ENCODE data around the gene PRUNE2.

PRUNE2 gene

GRCh38 chr9:76650692-76651091, 255.2 kb downstream of the PRUNE2 start:
- H3K4ac ChIP-seq (ENCODE audit: low read depth in 1 of 2, low read length in 2 of 2): no peak overlapping the region
- peak overlapping the region; percentile 71 for H3K27ac ChIP-seq (ENCODE audit: low read length, poor library complexity, severe bottlenecking)
- no peak overlapping the region for H2BK5ac ChIP-seq (ENCODE audit: low read depth, low read length, poor library complexity, severe bottlenecking)
- peak overlapping the region in 1 of 2 experiments; percentile 30 for H3K18ac ChIP-seq (ENCODE audit: low read depth in 1 of 2, low read length in 2 of 2)
- no peak overlapping the region for H2AK5ac ChIP-seq (ENCODE audit: low read length, severe bottlenecking)
- no peak overlapping the region for H2BK12ac ChIP-seq (ENCODE audit: low read length in 2 of 2)
- no peak overlapping the region for H3K14ac ChIP-seq (ENCODE audit: low read length in 2 of 2)
- H3K27me3 ChIP-seq (ENCODE audit: control insufficient read depth in 1 of 2, insufficient read depth in 1 of 2, low read length in 2 of 2): no peaks in the 10 kb centered on the region
- no peak for DNase-seq
- peak overlapping the region; percentile 10 for H3K4me2 ChIP-seq (ENCODE audit: low read length, poor library complexity, severe bottlenecking)
- H2BK120ac ChIP-seq (ENCODE audit: low read depth, low read length): peak overlapping the region; percentile 45
- peak overlapping the region in 1 of 2 experiments; percentile 73 for H3K4me3 ChIP-seq (ENCODE audit: insufficient read depth in 1 of 2, low read depth in 1 of 2, low read length in 2 of 2)
- WGBS: 4% methylated on average over 2 of the region's 2 CpGs
- no peak overlapping the region for H2AFZ ChIP-seq (ENCODE audit: low read depth, low read length)
- H4K91ac ChIP-seq (ENCODE audit: low read length): no peak overlapping the region
- H4K8ac ChIP-seq (ENCODE audit: low read length): peak overlapping the region; percentile 69
- H3K36me3 ChIP-seq (ENCODE audit: control insufficient read depth in 1 of 2, insufficient read depth in 2 of 2, low read depth in 1 of 2, low read length in 2 of 2): peaks cover 0 to 19% of the 10 kb centered on the region in 2 experiments
- no peak overlapping the region for H3K23ac ChIP-seq (ENCODE audit: low read length in 2 of 2)
- H3K79me1 ChIP-seq (replicated peaks; ENCODE audit: low read length, poor library complexity, severe bottlenecking): no peaks in the 10 kb centered on the region
- no peaks in the 10 kb centered on the region for H3K9me3 ChIP-seq (ENCODE audit: control insufficient read depth, low read length)
- H2BK15ac ChIP-seq (ENCODE audit: low read depth, poor library complexity, severe bottlenecking): no peak overlapping the region
- peak overlapping the region; percentile 89 for H3K9ac ChIP-seq (ENCODE audit: low read length)
- peaks cover 3% of the 10 kb centered on the region for H3K4me1 ChIP-seq (ENCODE audit: control insufficient read depth, insufficient read depth, low read depth, low read length)

- DNase-seq: no peak
- H3K4me2 ChIP-seq (ENCODE audit: low read length, poor library complexity, severe bottlenecking): no peak overlapping the region
- no peak overlapping the region for H3K27ac ChIP-seq (ENCODE audit: low read length, poor library complexity, severe bottlenecking)
- H3K18ac ChIP-seq (ENCODE audit: low read depth in 1 of 2, low read length in 2 of 2): no peak overlapping the region
- no peak overlapping the region for H4K8ac ChIP-seq (ENCODE audit: low read length)
- H4K91ac ChIP-seq (ENCODE audit: low read length): no peak overlapping the region
- WGBS: 95% methylated on average over 2 of the region's 2 CpGs
- no peak overlapping the region for H2AFZ ChIP-seq (ENCODE audit: low read depth, low read length)
- H3K27me3 ChIP-seq (ENCODE audit: control insufficient read depth in 1 of 2, insufficient read depth in 1 of 2, low read length in 2 of 2): no peaks in the 10 kb centered on the region
- H3K14ac ChIP-seq (ENCODE audit: low read length in 2 of 2): no peak overlapping the region
- peaks cover 0 to 21% of the 10 kb centered on the region in 2 experiments for H3K36me3 ChIP-seq (ENCODE audit: control insufficient read depth in 1 of 2, insufficient read depth in 2 of 2, low read depth in 1 of 2, low read length in 2 of 2)
- H3K4ac ChIP-seq (ENCODE audit: low read depth in 1 of 2, low read length in 2 of 2): no peak overlapping the region
- no peaks in the 10 kb centered on the region for H3K79me1 ChIP-seq (replicated peaks; ENCODE audit: low read length, poor library complexity, severe bottlenecking)
- no peak overlapping the region for H3K23ac ChIP-seq (ENCODE audit: low read length in 2 of 2)
- peaks cover 1% of the 10 kb centered on the region for H3K4me1 ChIP-seq (ENCODE audit: control insufficient read depth, insufficient read depth, low read depth, low read length)
- H2BK120ac ChIP-seq (ENCODE audit: low read depth, low read length): no peak overlapping the region
- no peak overlapping the region for H3K4me3 ChIP-seq (ENCODE audit: insufficient read depth in 1 of 2, low read depth in 1 of 2, low read length in 2 of 2)
- no peak overlapping the region for H2BK12ac ChIP-seq (ENCODE audit: low read length in 2 of 2)
- H2AK5ac ChIP-seq (ENCODE audit: low read length, severe bottlenecking): no peak overlapping the region
- no peak overlapping the region for H2BK15ac ChIP-seq (ENCODE audit: low read depth, poor library complexity, severe bottlenecking)
- H3K9ac ChIP-seq (ENCODE audit: low read length): no peak overlapping the region
- H3K9me3 ChIP-seq (ENCODE audit: control insufficient read depth, low read length): no peaks in the 10 kb centered on the region
- H2BK5ac ChIP-seq (ENCODE audit: low read depth, low read length, poor library complexity, severe bottlenecking): no peak overlapping the region
Measured at GRCh38 chr9:76649894-76650293, 256.0 kb downstream of the PRUNE2 start.

GRCh38 chr9:76646249-76646648, 259.7 kb downstream of the PRUNE2 start:
- H3K36me3 ChIP-seq (ENCODE audit: control insufficient read depth in 1 of 2, insufficient read depth in 2 of 2, low read depth in 1 of 2, low read length in 2 of 2): peaks cover 0 to 58% of the 10 kb centered on the region in 2 experiments
- no peaks in the 10 kb centered on the region for H3K4me1 ChIP-seq (ENCODE audit: control insufficient read depth, insufficient read depth, low read depth, low read length)
- H3K4me3 ChIP-seq (ENCODE audit: insufficient read depth in 1 of 2, low read depth in 1 of 2, low read length in 2 of 2): no peak overlapping the region
- H3K79me1 ChIP-seq (replicated peaks; ENCODE audit: low read length, poor library complexity, severe bottlenecking): no peaks in the 10 kb centered on the region
- H2BK5ac ChIP-seq (ENCODE audit: low read depth, low read length, poor library complexity, severe bottlenecking): no peak overlapping the region
- no peak overlapping the region for H3K18ac ChIP-seq (ENCODE audit: low read depth in 1 of 2, low read length in 2 of 2)
- H2BK15ac ChIP-seq (ENCODE audit: low read depth, poor library complexity, severe bottlenecking): no peak overlapping the region
- H3K14ac ChIP-seq (ENCODE audit: low read length in 2 of 2): no peak overlapping the region
- no peak overlapping the region for H3K23ac ChIP-seq (ENCODE audit: low read length in 2 of 2)
- no peak overlapping the region for H2AK5ac ChIP-seq (ENCODE audit: low read length, severe bottlenecking)
- no peak overlapping the region for H4K8ac ChIP-seq (ENCODE audit: low read length)
- H4K91ac ChIP-seq (ENCODE audit: low read length): no peak overlapping the region
- H2AFZ ChIP-seq (ENCODE audit: low read depth, low read length): no peak overlapping the region
- no peaks in the 10 kb centered on the region for H3K27me3 ChIP-seq (ENCODE audit: control insufficient read depth in 1 of 2, insufficient read depth in 1 of 2, low read length in 2 of 2)
- H3K9me3 ChIP-seq (ENCODE audit: control insufficient read depth, low read length): no peaks in the 10 kb centered on the region
- H3K4ac ChIP-seq (ENCODE audit: low read depth in 1 of 2, low read length in 2 of 2): no peak overlapping the region
- H3K9ac ChIP-seq (ENCODE audit: low read length): no peak overlapping the region
- H3K27ac ChIP-seq (ENCODE audit: low read length, poor library complexity, severe bottlenecking): no peak overlapping the region
- WGBS: 58% methylated on average over 4 of the region's 4 CpGs
- no peak overlapping the region for H3K4me2 ChIP-seq (ENCODE audit: low read length, poor library complexity, severe bottlenecking)
- no peak for DNase-seq
- no peak overlapping the region for H2BK12ac ChIP-seq (ENCODE audit: low read length in 2 of 2)
- H2BK120ac ChIP-seq (ENCODE audit: low read depth, low read length): no peak overlapping the region

DNA sequence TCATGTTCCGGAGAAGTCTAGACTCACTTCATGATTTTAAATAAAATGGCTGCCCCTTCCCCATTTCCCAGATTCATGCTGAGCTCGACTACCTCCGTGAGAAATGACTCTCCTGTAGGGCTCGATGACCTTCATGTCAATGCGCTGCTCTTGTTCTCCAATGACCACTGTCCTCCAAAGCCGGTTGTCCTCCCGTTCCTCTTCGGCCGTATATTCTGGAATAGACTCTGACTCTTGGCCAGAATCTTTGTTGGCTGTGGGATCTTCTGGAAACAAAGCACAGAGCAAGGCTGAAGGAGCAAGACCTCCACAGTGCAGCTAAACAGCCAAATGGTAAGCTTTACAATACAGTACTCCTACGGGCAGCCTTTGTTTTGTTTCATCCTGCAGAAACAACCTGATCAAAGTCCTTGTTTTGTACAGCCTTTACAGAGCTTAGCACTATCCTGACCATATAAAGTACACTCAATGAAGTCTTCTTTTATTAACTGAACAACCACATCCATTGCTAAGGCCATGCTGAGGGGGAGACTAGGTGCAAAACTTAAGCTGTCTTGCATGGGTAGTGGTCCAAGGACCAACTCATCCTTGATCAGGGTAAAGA, 261.2 kb downstream of the PRUNE2 start:
- DNase-seq: no peak
- H3K4me1 ChIP-seq (ENCODE audit: control insufficient read depth, insufficient read depth, low read depth, low read length): no peaks in the 10 kb centered on the region
- H3K9me3 ChIP-seq (ENCODE audit: control insufficient read depth, low read length): no peaks in the 10 kb centered on the region
- H2AK5ac ChIP-seq (ENCODE audit: low read length, severe bottlenecking): no peak overlapping the region
- no peak overlapping the region for H3K14ac ChIP-seq (ENCODE audit: low read length in 2 of 2)
- no peak overlapping the region for H3K27ac ChIP-seq (ENCODE audit: low read length, poor library complexity, severe bottlenecking)
- H3K27me3 ChIP-seq (ENCODE audit: control insufficient read depth in 1 of 2, insufficient read depth in 1 of 2, low read length in 2 of 2): no peaks in the 10 kb centered on the region
- H3K4me2 ChIP-seq (ENCODE audit: low read length, poor library complexity, severe bottlenecking): no peak overlapping the region
- H3K79me1 ChIP-seq (replicated peaks; ENCODE audit: low read length, poor library complexity, severe bottlenecking): no peaks in the 10 kb centered on the region
- no peak overlapping the region for H3K4me3 ChIP-seq (ENCODE audit: insufficient read depth in 1 of 2, low read depth in 1 of 2, low read length in 2 of 2)
- no peak overlapping the region for H4K91ac ChIP-seq (ENCODE audit: low read length)
- H3K4ac ChIP-seq (ENCODE audit: low read depth in 1 of 2, low read length in 2 of 2): no peak overlapping the region
- no peak overlapping the region for H2BK120ac ChIP-seq (ENCODE audit: low read depth, low read length)
- no peak overlapping the region for H3K23ac ChIP-seq (ENCODE audit: low read length in 2 of 2)
- no peak overlapping the region for H2AFZ ChIP-seq (ENCODE audit: low read depth, low read length)
- no peak overlapping the region for H2BK5ac ChIP-seq (ENCODE audit: low read depth, low read length, poor library complexity, severe bottlenecking)
- no peak overlapping the region for H2BK15ac ChIP-seq (ENCODE audit: low read depth, poor library complexity, severe bottlenecking)
- no peak overlapping the region for H3K9ac ChIP-seq (ENCODE audit: low read length)
- no peak overlapping the region for H2BK12ac ChIP-seq (ENCODE audit: low read length in 2 of 2)
- H3K18ac ChIP-seq (ENCODE audit: low read depth in 1 of 2, low read length in 2 of 2): no peak overlapping the region
- peaks cover 0 to 73% of the 10 kb centered on the region in 2 experiments for H3K36me3 ChIP-seq (ENCODE audit: control insufficient read depth in 1 of 2, insufficient read depth in 2 of 2, low read depth in 1 of 2, low read length in 2 of 2)
- H4K8ac ChIP-seq (ENCODE audit: low read length): no peak overlapping the region
- 98% methylated on average over 10 of the region's 10 CpGs for WGBS
